H1 (cell line): ENCODE measurements around the gene ARHGAP26. TPM values are rescaled to one million over a fixed set of nuclear protein-coding genes. Genes with fewer than 3 reads are reported as not detected.

Experiments
- CTCF ChIA-PET: fragments of 300-600 bp; sonication (Branson Sonifier 250); formaldehyde crosslinking; loops from one replicate; lab custom pipeline; 2021; ENCODE audit not compliant: partially characterized antibody; lab: Charles Lee
- POLR2A ChIA-PET: fragments of 300-600 bp; sonication (Branson Sonifier 250); formaldehyde crosslinking; loops from one replicate; lab custom pipeline; 2021; ENCODE audit warnings: inconsistent platforms; ENCODE audit not compliant: partially characterized antibody; lab: Charles Lee
- DNase-seq, 2 experiments: peaks; one replicate each; pipeline versions ENCODE4 v3.0.0 to v3.0.0-alpha.2; 2010 to 2022; ENCODE audit warnings: low spot score in 2 of 2, low read depth in 1 of 2, mixed read lengths in 1 of 2
- FAIRE-seq: peaks from 2 replicates; lab custom pipeline; 2011; peaks lifted over from hg19 to GRCh38; lab: Jason Lieb, UNC
- H2AFZ ChIP-seq: 2 replicates; pipeline ENCODE4 v1.8.1; 2012; ENCODE audit warnings: low read length, inconsistent platforms
- H2AK5ac ChIP-seq: 2 replicates; pipeline ENCODE4 v1.6.1; 2013; ENCODE audit warnings: low read depth, low read length
- H2BK120ac ChIP-seq: replicated peaks from 2 replicates; pipeline ENCODE3; 2013; ENCODE audit warnings: low read depth, low read length, inconsistent platforms
- H2BK12ac ChIP-seq: 2 replicates; pipeline ENCODE4 v1.6.1; 2013; ENCODE audit warnings: low read depth, low read length
- H2BK15ac ChIP-seq: 2 replicates; pipeline ENCODE4 v1.6.1; 2013; ENCODE audit warnings: low read length
- H2BK20ac ChIP-seq: 2 replicates; pipeline ENCODE4 v1.6.1; 2013; ENCODE audit warnings: low read length
- H2BK5ac ChIP-seq: 2 replicates; pipeline ENCODE4 v1.6.1; 2013; ENCODE audit warnings: low read depth, low read length
- H3K14ac ChIP-seq: 2 replicates; pipeline ENCODE4 v1.6.1; 2013; ENCODE audit warnings: inconsistent platforms; ENCODE audit not compliant: insufficient read length
- H3K18ac ChIP-seq: 2 replicates; pipeline ENCODE4 v1.6.1; 2013; ENCODE audit warnings: low read length; ENCODE audit errors: extremely low read depth
- H3K23ac ChIP-seq: 2 replicates; pipeline ENCODE4 v1.6.1; 2013; ENCODE audit warnings: inconsistent platforms; ENCODE audit not compliant: insufficient read length
- H3K23me2 ChIP-seq: 2 replicates; pipeline ENCODE4 v1.6.1; 2013; ENCODE audit warnings: low read depth, low read length
- H3K27ac ChIP-seq: 2 replicates; pipeline ENCODE4 v1.6.1; 2011; ENCODE audit warnings: low read depth, low read length, inconsistent platforms
- H3K27me3 ChIP-seq, 4 experiments: replicated peaks in 1 of 4; 1 replicate in 1 of 4; 2 replicates in 3 of 4; pipeline versions ENCODE4 v1.6.1 to v1.8.1; 2011 to 2013; ENCODE audit warnings: low read length in 3 of 4, mild to moderate bottlenecking in 3 of 4, inconsistent platforms in 2 of 4, mixed read lengths in 2 of 4, moderate library complexity in 1 of 4; ENCODE audit not compliant: control insufficient read depth in 3 of 4, insufficient read depth in 3 of 4; ENCODE audit errors: extremely low read depth in 1 of 4
- H3K36me3 ChIP-seq, 4 experiments: 2 replicates each; pipeline versions ENCODE4 v1.6.1 to v1.8.1; 2011 to 2013; ENCODE audit warnings: mild to moderate bottlenecking in 4 of 4, low read length in 3 of 4, moderate library complexity in 2 of 4, control low read depth in 1 of 4, inconsistent platforms in 1 of 4; ENCODE audit not compliant: insufficient read depth in 4 of 4, control insufficient read depth in 2 of 4
- H3K4ac ChIP-seq: replicated peaks from 2 replicates; pipeline ENCODE3; 2013; ENCODE audit warnings: low read length, low read depth, mixed read lengths, inconsistent platforms; ENCODE audit not compliant: insufficient read length
- H3K4me1 ChIP-seq, 4 experiments: replicated peaks in 1 of 4; 1 replicate in 1 of 4; 2 replicates in 3 of 4; pipeline versions ENCODE4 v1.6.1 to v1.8.1; 2011 to 2013; ENCODE audit warnings: low read length in 3 of 4, inconsistent platforms in 2 of 4, mixed read lengths in 1 of 4; ENCODE audit not compliant: insufficient read depth in 4 of 4, control insufficient read depth in 3 of 4
- H3K4me2 ChIP-seq, 2 experiments: 2 replicates each; pipeline versions ENCODE4 v1.6.1 to v1.8.1; 2011 to 2013; ENCODE audit warnings: low read depth in 2 of 2, low read length in 2 of 2, control low read depth in 1 of 2, inconsistent platforms in 1 of 2, mild to moderate bottlenecking in 1 of 2; ENCODE audit not compliant: insufficient read depth in 1 of 2
- H3K4me3 ChIP-seq, 4 experiments: fragments of 200-600, 300-600 bp in 1 of 4; sonication (generic), shearing (Covaris generic), sonication (Bioruptor Twin) in 1 of 4; 2 replicates each; pipeline versions ENCODE4 v1.5.1 to v1.8.1; 2011 to 2016; ENCODE audit warnings: low read length in 4 of 4, low read depth in 3 of 4, control low read depth in 2 of 4, inconsistent platforms in 2 of 4, mild to moderate bottlenecking in 2 of 4, mixed read lengths in 1 of 4, moderate library complexity in 1 of 4; ENCODE audit not compliant: insufficient read depth in 2 of 4; ENCODE audit errors: extremely low read depth in 1 of 4
- H3K56ac ChIP-seq: replicated peaks from 2 replicates; pipeline ENCODE3; 2013; ENCODE audit warnings: low read depth, mild to moderate bottlenecking, mixed read lengths, low read length, inconsistent platforms; ENCODE audit not compliant: insufficient read length
- H3K79me1 ChIP-seq: 2 replicates; pipeline ENCODE4 v1.6.1; 2013; ENCODE audit warnings: low read depth, low read length, control low read depth
- H3K79me2 ChIP-seq, 2 experiments: 2 replicates each; pipeline versions ENCODE4 v1.6.1 to v1.8.1; 2012 to 2013; ENCODE audit warnings: low read length in 2 of 2, mild to moderate bottlenecking in 2 of 2, inconsistent platforms in 1 of 2; ENCODE audit not compliant: insufficient read depth in 2 of 2, control insufficient read depth in 1 of 2
- H3K9ac ChIP-seq, 4 experiments: replicated peaks in 1 of 4; 1 replicate in 1 of 4; 2 replicates in 3 of 4; pipeline versions ENCODE4 v1.6.1 to v1.8.1; 2011 to 2013; ENCODE audit warnings: low read depth in 3 of 4, low read length in 3 of 4, control low read depth in 2 of 4, mild to moderate bottlenecking in 2 of 4, moderate library complexity in 2 of 4, inconsistent platforms in 1 of 4; ENCODE audit errors: extremely low read depth in 1 of 4
- H3K9me3 ChIP-seq, 2 experiments: 2 replicates each; pipeline versions ENCODE4 v1.6.1 to v1.8.1; 2012 to 2013; ENCODE audit warnings: mild to moderate bottlenecking in 2 of 2, moderate library complexity in 2 of 2, control low read depth in 1 of 2, inconsistent platforms in 1 of 2, low read depth in 1 of 2, low read length in 1 of 2, mixed read lengths in 1 of 2; ENCODE audit not compliant: insufficient read depth in 2 of 2
- H4K20me1 ChIP-seq, 2 experiments: replicated peaks in 1 of 2; 2 replicates each; pipeline versions ENCODE3 to v1.8.1; 2011 to 2013; ENCODE audit warnings: inconsistent platforms in 2 of 2, low read length in 2 of 2, mild to moderate bottlenecking in 1 of 2; ENCODE audit not compliant: insufficient read depth in 2 of 2, control insufficient read depth in 1 of 2
- H4K5ac ChIP-seq: 2 replicates; pipeline ENCODE4 v1.6.1; 2013; ENCODE audit warnings: low read length, low read depth, mixed read lengths, inconsistent platforms; ENCODE audit not compliant: insufficient read length
- H4K8ac ChIP-seq: 2 replicates; pipeline ENCODE4 v1.8.0; 2013; ENCODE audit warnings: mild to moderate bottlenecking, moderate library complexity, low read length, inconsistent platforms; ENCODE audit not compliant: insufficient read depth; ENCODE audit errors: extremely low read depth
- H4K91ac ChIP-seq: replicated peaks from 2 replicates; pipeline ENCODE3; 2013; ENCODE audit warnings: low read length, mixed read lengths, inconsistent platforms; ENCODE audit not compliant: insufficient read length
- ASH2L ChIP-seq: fragments of 200-600, 300-600 bp; sonication (generic); IDR thresholded peaks from one replicate; pipeline ENCODE4 v1.7.1; 2017; ENCODE audit warnings: low read length
- EGR1 ChIP-seq: IDR thresholded peaks from 2 replicates; pipeline ENCODE4 v1.6.1; 2011; ENCODE audit warnings: low read depth, low read length, borderline replicate concordance
- NANOG ChIP-seq: IDR thresholded peaks from 2 replicates; pipeline ENCODE4 v1.6.1; 2011; ENCODE audit warnings: low read length, low read depth, mild to moderate bottlenecking, inconsistent platforms; ENCODE audit not compliant: insufficient read depth, poor library complexity, severe bottlenecking
- NRF1 ChIP-seq: IDR thresholded peaks from 2 replicates; pipeline ENCODE4 v1.6.1; 2011; ENCODE audit warnings: mild to moderate bottlenecking, low read depth, low read length, improper control_type of control experiment
- POLR2AphosphoS5 ChIP-seq: IDR thresholded peaks from 2 replicates; pipeline ENCODE4 v1.6.1; 2011; ENCODE audit warnings: low read depth, low read length
- RFX5 ChIP-seq: IDR thresholded peaks from 2 replicates; pipeline ENCODE4 v1.6.1; 2011; ENCODE audit warnings: low read depth, low read length, improper control_type of control experiment, borderline replicate concordance
- RNF2 ChIP-seq: fragments of 200-900, 300-1000 bp; sonication (generic); IDR thresholded peaks from 2 replicates; pipeline ENCODE4 v1.7.1; 2016; ENCODE audit warnings: borderline replicate concordance, low read depth, mild to moderate bottlenecking, antibody characterized with exemption, low read length; ENCODE audit not compliant: poor library complexity, severe bottlenecking; ENCODE audit errors: missing control alignments
- SIX5 ChIP-seq: IDR thresholded peaks from 2 replicates; pipeline ENCODE4 v1.6.1; 2011; ENCODE audit warnings: mild to moderate bottlenecking, low read depth, low read length
- TAF1 ChIP-seq: IDR thresholded peaks from 2 replicates; pipeline ENCODE4 v1.6.1; 2011; ENCODE audit warnings: mild to moderate bottlenecking, low read depth, low read length
- TCF12 ChIP-seq: IDR thresholded peaks from 2 replicates; pipeline ENCODE4 v1.6.1; 2011; ENCODE audit warnings: low read depth, mild to moderate bottlenecking, low read length
- TEAD4 ChIP-seq: IDR thresholded peaks from 2 replicates; pipeline ENCODE4 v1.6.1; 2012; ENCODE audit warnings: low read depth, low read length, inconsistent platforms, mixed read lengths
- whole genome bisulfite sequencing, 2 experiments: shearing (Covaris generic) in 1 of 2; methylation state at CpG; one replicate each; pipeline versions ENCODE4 v1.1.6 to v1.1.7; 2013 to 2015; ENCODE audit warnings: low lambda C conversion rate in 2 of 2, mixed read lengths in 2 of 2, inconsistent platforms in 1 of 2, low coverage in 1 of 2, missing lambda C conversion rate in 1 of 2; ENCODE audit not compliant: insufficient replicate concordance in 2 of 2, insufficient coverage in 1 of 2, insufficient read length in 1 of 2; ENCODE audit errors: extremely low coverage in 1 of 2, missing lambda C conversion rate in 1 of 2; 5-methylcytosine and 5-hydroxymethylcytosine counted together
- polyA plus RNA-seq, 7 experiments: library from polyadenylated mRNA; depleted of rRNA in 3 of 7; stranded (reverse) in 5 of 7; unstranded in 2 of 7; fragments of >200 nt in 5 of 7; fragments of 200-250 nt in 2 of 7; gene quantifications; 1 replicate in 5 of 7; 2 replicates in 1 of 7; 4 replicates in 1 of 7; pipeline versions ENCODE4 v1.2.1 to v1.2.3, GENCODE V29; 2011 to 2013; ENCODE audit warnings: missing spikeins in 2 of 7, mixed read lengths in 2 of 7
- total RNA-seq: library from RNA; stranded (reverse); fragmentation: NEBNext Ultra II Directional; extraction: Animal tissue kit (Norgen Biotek cat#: 25700); gene quantifications from 2 replicates; pipeline ENCODE4 v1.2.1, GENCODE V29; 2021
- TF ChIP-seq, protein P1 (sequence below), 3 experiments: IDR thresholded peaks; 1 replicate in 2 of 3; 2 replicates in 1 of 3; pipeline versions ENCODE4 v1.5.1 to v1.6.1; 2011; ENCODE audit warnings: low read length in 3 of 3, mild to moderate bottlenecking in 3 of 3, inconsistent platforms in 2 of 3, low read depth in 1 of 3, moderate library complexity in 1 of 3; ENCODE audit not compliant: insufficient read depth in 1 of 3; ENCODE audit errors: control extremely low read depth in 1 of 3

ARHGAP26 gene
- total and polyA plus RNA-seq, 2 of the 8 experiments (the other 6 are each of a cell fraction or from before 2014, with no cell fraction given): 7.1 to 24.8 TPM

DNA sequence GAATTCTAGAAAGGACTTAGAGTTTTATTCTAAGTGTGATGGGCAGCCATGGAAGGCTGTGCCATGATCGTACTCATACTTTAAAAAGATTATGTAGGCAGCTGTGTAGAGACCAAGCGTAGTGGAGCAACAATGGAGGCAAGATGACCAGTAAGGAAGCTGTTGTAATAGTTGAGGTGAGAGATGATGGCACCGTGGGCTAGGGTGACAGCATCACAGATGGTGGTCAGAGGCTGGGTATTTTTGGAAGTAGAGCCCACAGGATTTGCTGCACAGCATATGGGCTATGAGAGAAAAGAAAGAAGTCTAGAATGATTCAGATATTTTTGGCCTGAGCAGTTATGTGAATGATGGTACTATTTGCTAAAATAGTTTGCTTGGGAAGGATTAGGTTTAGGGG is 7.7 kb downstream of the ARHGAP26 start:
- no peak overlapping the region for H3K4ac ChIP-seq
- H4K8ac ChIP-seq: no peak overlapping the region
- TF ChIP-seq SIX5 (no peak), RNF2 (no peak), TCF12 (no peak), NRF1 (no peak), TEAD4 (no peak), ASH2L (no peak), EGR1 (no peak), TAF1 (no peak), NANOG (no peak), RFX5 (no peak), POLR2AphosphoS5 (no peak)
- TF ChIP-seq, protein P1, sequence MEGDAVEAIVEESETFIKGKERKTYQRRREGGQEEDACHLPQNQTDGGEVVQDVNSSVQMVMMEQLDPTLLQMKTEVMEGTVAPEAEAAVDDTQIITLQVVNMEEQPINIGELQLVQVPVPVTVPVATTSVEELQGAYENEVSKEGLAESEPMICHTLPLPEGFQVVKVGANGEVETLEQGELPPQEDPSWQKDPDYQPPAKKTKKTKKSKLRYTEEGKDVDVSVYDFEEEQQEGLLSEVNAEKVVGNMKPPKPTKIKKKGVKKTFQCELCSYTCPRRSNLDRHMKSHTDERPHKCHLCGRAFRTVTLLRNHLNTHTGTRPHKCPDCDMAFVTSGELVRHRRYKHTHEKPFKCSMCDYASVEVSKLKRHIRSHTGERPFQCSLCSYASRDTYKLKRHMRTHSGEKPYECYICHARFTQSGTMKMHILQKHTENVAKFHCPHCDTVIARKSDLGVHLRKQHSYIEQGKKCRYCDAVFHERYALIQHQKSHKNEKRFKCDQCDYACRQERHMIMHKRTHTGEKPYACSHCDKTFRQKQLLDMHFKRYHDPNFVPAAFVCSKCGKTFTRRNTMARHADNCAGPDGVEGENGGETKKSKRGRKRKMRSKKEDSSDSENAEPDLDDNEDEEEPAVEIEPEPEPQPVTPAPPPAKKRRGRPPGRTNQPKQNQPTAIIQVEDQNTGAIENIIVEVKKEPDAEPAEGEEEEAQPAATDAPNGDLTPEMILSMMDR (IDR thresholded peaks at IDR 0.05; ENCODE audit: control extremely low read depth in 1 of 3, insufficient read depth in 1 of 3, low read depth in 1 of 3, low read length in 3 of 3): no peak
- no peak overlapping the region for H2AFZ ChIP-seq
- H4K5ac ChIP-seq: no peak overlapping the region
- ChIA-PET CTCF (interaction anchor here (0.9 to 3.1 kb wide), 8 partner anchors 9 to 111 kb away, joined by 3 to 13 read pairs (median 4); no protein-coding TSS in a partner anchor), POLR2A (interaction anchor here (1.2 kb wide), 1 partner anchor 9 kb away, joined by 3 read pairs; no protein-coding TSS in a partner anchor)
- H3K23me2 ChIP-seq: no peaks in the 10 kb centered on the region
- no peak overlapping the region for H3K56ac ChIP-seq
- no peak overlapping the region for H3K4me2 ChIP-seq
- no peak overlapping the region for H2BK5ac ChIP-seq
- H3K18ac ChIP-seq: no peak overlapping the region
- H3K14ac ChIP-seq: no peak overlapping the region
- H2AK5ac ChIP-seq: no peak overlapping the region
- no peak overlapping the region for H2BK15ac ChIP-seq
- peaks cover 9% of the 10 kb centered on the region for H3K79me1 ChIP-seq
- H3K27ac ChIP-seq: no peak overlapping the region
- no peak overlapping the region for H2BK20ac ChIP-seq
- no peaks in the 10 kb centered on the region for H3K36me3 ChIP-seq
- peaks cover 0 to 87% of the 10 kb centered on the region in 2 experiments; a peak in 2 of 4 replicates for H3K79me2 ChIP-seq
- peaks cover 4 to 15% (median 10%) of the 10 kb centered on the region in 4 experiments; a peak in 6 of 7 replicates for H3K4me1 ChIP-seq
- H4K20me1 ChIP-seq: peaks cover 2 to 13% of the 10 kb centered on the region in 2 experiments
- H3K4me3 ChIP-seq: no peak overlapping the region
- no peaks in the 10 kb centered on the region for H3K9me3 ChIP-seq
- no peak overlapping the region for H2BK12ac ChIP-seq
- no peaks in the 10 kb centered on the region for H3K27me3 ChIP-seq
- 85% methylated on average over 3 of the region's 3 CpGs; no CpG with 5 or more reads in 1 of the 2 experiments for WGBS, 2 experiments
- no peak overlapping the region for H3K23ac ChIP-seq
- no peak for FAIRE-seq
- no peak overlapping the region for H4K91ac ChIP-seq
- no peak for DNase-seq
- no peak overlapping the region for H2BK120ac ChIP-seq
- no peak overlapping the region for H3K9ac ChIP-seq
